Fibroblast of mammary gland (primary cell): ENCODE data around the gene TMBIM1.

Experiments used
- DNase-seq: peaks from one replicate; pipeline ENCODE4 v3.0.0-alpha.2; 2010; ENCODE audit warnings: low read depth
- H3K4me3 ChIP-seq: 2 replicates; pipeline ENCODE4 v1.5.1; 2011; ENCODE audit warnings: low read depth, mild to moderate bottlenecking, low read length, moderate library complexity; ENCODE audit not compliant: control insufficient read depth
- CTCF ChIP-seq: conservative IDR thresholded peaks from 2 replicates; pipeline ENCODE4 v1.5.1; 2011; ENCODE audit warnings: low read depth, low read length, inconsistent platforms; ENCODE audit not compliant: control insufficient read depth, insufficient read depth

Gene TMBIM1

DNA sequence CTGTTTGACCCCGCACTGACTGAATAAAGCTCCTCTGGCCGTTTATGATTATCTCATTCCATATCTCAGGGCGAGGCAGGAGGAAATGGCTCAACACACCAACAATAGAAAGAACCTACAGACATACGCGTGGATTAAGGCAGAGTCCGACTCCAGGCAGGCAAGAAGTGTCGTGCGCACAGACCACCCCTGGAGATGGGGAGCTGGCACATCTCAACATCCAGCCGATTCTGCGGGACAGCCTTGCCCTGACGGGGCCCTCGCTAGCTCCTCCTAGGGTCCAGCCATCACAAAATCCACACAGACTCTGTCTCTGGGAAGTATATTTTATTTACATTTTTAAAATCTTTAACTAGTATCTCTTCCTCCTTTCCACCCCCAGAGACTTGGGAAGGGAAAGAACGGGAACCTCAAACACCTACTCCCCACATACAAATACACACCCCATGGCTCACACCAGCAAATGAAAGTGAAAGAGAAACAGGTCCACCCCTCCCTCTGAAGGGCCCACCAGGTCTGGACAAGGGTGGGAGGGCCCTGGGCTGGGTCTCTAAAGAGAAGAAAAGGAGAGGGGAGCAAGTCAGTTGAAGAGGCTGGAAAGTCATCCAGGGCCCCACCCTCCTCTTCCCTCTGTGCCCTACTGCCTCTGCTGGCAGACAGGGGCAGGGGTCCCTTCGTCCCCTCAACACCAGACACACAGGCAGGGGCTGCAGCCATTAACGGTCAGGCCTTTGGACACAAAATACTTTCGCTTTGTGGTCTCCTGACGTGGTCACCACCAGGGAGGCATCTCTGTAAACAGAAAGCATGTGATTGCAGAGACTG, 28.3 kb downstream of the TMBIM1 start:
- DNase-seq, result no peak
- peak; percentile 3 for TF ChIP-seq CTCF
- H3K4me3 ChIP-seq, result no peak overlapping the region

DNA sequence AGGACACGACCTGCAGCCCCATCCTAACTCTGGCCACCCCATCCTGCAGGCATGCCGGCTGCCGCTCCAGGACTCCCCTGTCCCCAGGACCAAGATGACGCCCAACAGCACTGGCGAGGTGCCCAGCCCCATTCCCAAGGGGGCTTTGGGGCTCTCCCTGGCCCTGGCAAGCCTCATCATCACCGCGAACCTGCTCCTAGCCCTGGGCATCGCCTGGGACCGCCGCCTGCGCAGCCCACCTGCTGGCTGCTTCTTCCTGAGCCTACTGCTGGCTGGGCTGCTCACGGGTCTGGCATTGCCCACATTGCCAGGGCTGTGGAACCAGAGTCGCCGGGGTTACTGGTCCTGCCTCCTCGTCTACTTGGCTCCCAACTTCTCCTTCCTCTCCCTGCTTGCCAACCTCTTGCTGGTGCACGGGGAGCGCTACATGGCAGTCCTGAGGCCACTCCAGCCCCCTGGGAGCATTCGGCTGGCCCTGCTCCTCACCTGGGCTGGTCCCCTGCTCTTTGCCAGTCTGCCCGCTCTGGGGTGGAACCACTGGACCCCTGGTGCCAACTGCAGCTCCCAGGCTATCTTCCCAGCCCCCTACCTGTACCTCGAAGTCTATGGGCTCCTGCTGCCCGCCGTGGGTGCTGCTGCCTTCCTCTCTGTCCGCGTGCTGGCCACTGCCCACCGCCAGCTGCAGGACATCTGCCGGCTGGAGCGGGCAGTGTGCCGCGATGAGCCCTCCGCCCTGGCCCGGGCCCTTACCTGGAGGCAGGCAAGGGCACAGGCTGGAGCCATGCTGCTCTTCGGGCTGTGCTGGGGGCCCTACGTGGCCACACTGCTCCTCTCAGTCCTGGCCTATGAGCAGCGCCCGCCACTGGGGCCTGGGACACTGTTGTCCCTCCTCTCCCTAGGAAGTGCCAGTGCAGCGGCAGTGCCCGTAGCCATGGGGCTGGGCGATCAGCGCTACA, 29.4 kb downstream of the TMBIM1 start:
- no peak overlapping the region for H3K4me3 ChIP-seq
- no peak for TF ChIP-seq CTCF
- DNase-seq, result no peak

DNA sequence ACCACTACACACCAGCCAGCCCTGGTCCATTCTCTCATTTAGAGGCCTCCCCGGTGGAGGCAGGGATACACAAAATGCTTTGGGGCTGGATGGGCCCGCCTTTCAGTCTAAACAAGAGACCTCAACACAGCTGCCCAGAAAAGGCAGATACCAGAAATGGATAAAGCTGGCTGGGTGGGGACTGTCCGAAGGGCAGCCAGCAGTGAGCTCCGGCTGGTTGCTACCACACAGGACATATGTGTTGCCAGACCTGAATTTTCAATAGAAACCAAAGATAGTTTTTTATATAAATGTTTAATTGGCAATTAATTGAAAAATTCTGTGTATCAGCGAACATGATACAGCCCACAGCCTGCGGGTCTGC, 30.1 kb downstream of the TMBIM1 start:
- TF ChIP-seq CTCF, result no peak
- no peak for DNase-seq
- no peak overlapping the region for H3K4me3 ChIP-seq

DNA sequence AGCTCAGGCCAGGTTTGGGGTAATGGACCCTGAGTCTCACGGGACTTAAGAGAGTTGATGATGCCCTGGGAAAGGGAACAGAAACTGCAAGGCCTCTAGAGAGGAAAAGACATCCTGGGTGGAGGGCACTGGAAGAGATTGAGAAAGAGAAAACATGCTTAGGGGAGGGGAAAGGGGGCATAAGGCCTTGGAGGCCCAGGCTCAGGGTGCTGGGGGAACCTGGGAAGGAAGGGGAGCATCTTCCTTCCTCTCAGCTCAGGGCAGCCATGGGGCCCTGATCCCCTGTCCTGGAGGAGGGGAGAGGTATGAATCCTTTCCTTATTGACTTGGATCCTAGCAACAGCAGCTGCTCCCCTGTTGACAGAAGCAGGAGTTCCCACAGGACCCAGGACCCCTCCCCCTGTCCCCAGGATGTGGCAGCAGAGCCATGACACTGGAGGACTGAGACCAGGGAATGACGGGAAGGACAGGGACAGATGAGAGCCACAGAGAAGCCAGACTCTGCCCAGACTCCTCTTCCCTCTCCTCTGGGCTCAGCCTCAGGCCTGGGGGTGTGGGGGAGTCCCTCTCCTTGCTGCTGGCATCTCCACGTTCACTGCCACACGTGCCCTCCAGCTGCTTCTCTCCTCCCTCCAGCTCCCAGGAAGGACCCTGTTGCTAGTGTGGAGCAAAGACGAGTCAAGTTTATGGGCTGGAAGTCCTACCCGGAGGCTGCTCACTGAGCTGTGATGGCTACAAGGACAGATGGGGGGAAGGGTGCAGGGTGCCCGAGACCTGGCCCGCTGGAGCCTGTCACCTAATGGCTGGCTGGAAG, 30.7 kb downstream of the TMBIM1 start:
- no peak for TF ChIP-seq CTCF
- no peak overlapping the region for H3K4me3 ChIP-seq
- DNase-seq, result no peak

DNA sequence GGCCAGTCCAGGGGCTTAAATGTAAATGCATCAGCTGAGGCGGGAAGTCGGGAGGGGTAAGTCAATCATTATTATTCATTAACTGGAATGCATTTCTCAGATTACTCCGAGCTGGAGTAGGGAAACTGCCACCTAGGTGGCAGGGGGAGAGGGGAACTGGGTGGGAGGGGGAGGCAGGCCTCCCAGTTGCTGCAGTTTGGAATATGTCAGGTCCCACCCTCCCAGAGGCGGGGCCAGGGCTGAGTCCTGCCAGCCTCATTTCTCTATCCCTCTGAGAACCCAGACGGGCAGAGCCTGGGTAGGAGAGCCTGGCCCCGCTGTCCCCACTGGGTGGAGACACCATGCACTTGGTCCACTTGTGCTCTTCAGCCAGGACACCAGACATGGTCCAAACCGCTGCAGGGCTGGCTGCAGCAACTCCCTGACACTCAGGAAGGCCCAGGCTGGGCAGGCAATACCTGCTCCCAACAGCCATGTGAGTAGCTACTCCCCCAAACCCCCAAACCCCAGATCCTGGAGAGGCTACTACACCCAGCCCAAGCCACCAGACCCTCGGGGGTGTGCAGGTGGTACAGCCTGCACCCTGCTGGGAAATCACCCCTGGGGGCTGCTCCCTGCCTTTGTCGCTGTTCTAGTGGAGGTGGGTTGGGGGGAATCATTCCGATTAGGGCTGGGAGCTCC, 31.4 kb downstream of the TMBIM1 start, which contains the start of gene GPBAR1:
GPBAR1 (plus strand) TSS at position 274 of the 681 bp plus-strand sequence. CDS start 1,710 bp downstream, outside the sequence.
- TF ChIP-seq CTCF, result no peak
- no peak for DNase-seq
- no peak within 1 kb of the TSS for H3K4me3 ChIP-seq
